HepG2 (cell line): ENCODE results near the gene CD69.
"Not testable (repeated sequence)": the region's sequence is repeated elsewhere in the genome, so short reads cannot be mapped to it uniquely, and the experiment has no call there.

ENCODE experiments used
- GABPB1 ChIP-seq: IDR thresholded peaks from 2 replicates; pipeline ENCODE4 v1.6.1; 2016; ENCODE audit warnings: mild to moderate bottlenecking, missing genetic modification reagents, moderate library complexity, missing compliant biosample characterization
- KDM5B ChIP-seq: sonication (generic); formaldehyde crosslinking; IDR thresholded peaks from 2 replicates; pipeline ENCODE4 v1.4.0; 2020; ENCODE audit warnings: missing genetic modification reagents, mild to moderate bottlenecking, borderline replicate concordance
- POLR2A ChIP-seq, 2 experiments: IDR thresholded peaks; 2 replicates each; pipeline ENCODE4 v1.6.1; 2011; ENCODE audit warnings: low read depth in 2 of 2, low read length in 2 of 2, mild to moderate bottlenecking in 1 of 2, moderate library complexity in 1 of 2; ENCODE audit not compliant: insufficient read depth in 1 of 2
- RARA ChIP-seq: IDR thresholded peaks from 2 replicates; pipeline ENCODE4 v1.6.1; 2016; ENCODE audit warnings: missing genetic modification reagents, missing compliant biosample characterization
- SETDB1 ChIP-seq: sonication (generic); formaldehyde crosslinking; IDR thresholded peaks from 2 replicates; pipeline ENCODE4 v1.5.1; 2020; ENCODE audit warnings: missing genetic modification reagents, mild to moderate bottlenecking, borderline replicate concordance
- SIN3A ChIP-seq: IDR thresholded peaks from 2 replicates; pipeline ENCODE4 v1.6.1; 2011; ENCODE audit warnings: low read depth, mild to moderate bottlenecking, control low read depth, low read length, borderline replicate concordance
- TAF1 ChIP-seq: sonication (generic); formaldehyde crosslinking; IDR thresholded peaks from 2 replicates; pipeline ENCODE4 v1.4.0; 2020; ENCODE audit warnings: missing genetic modification reagents
- U2AF1 ChIP-seq: fragments of 200-400 bp; formaldehyde crosslinking; optimal IDR thresholded peaks from 2 replicates; pipeline ENCODE3; 2017; ENCODE audit warnings: mild to moderate bottlenecking, low read depth, low read length
- ZFP1 ChIP-seq: IDR thresholded peaks from 2 replicates; pipeline ENCODE4 v1.6.1; 2016
- ZNF383 ChIP-seq: sonication (generic); formaldehyde crosslinking; IDR thresholded peaks from 2 replicates; pipeline ENCODE4 v1.4.0; 2020; ENCODE audit warnings: missing genetic modification reagents, mild to moderate bottlenecking, borderline replicate concordance
- ZNF678 ChIP-seq: sonication (generic); formaldehyde crosslinking; IDR thresholded peaks from 2 replicates; pipeline ENCODE4 v1.4.0; 2020; ENCODE audit warnings: mild to moderate bottlenecking, missing genetic modification reagents
- TF ChIP-seq, protein P1 (sequence below): IDR thresholded peaks from 2 replicates; pipeline ENCODE4 v1.6.1; 2012; ENCODE audit warnings: inconsistent platforms
- TF ChIP-seq, protein P2 (sequence below): sonication (generic); formaldehyde crosslinking; IDR thresholded peaks from 2 replicates; pipeline ENCODE4 v1.5.1; 2020; ENCODE audit warnings: missing genetic modification reagents, mild to moderate bottlenecking, borderline replicate concordance
- TF ChIP-seq, protein P3 (sequence below): sonication (generic); formaldehyde crosslinking; IDR thresholded peaks from 2 replicates; pipeline ENCODE4 v1.5.0; 2020; ENCODE audit warnings: mild to moderate bottlenecking, missing genetic modification reagents, moderate library complexity

DNA sequence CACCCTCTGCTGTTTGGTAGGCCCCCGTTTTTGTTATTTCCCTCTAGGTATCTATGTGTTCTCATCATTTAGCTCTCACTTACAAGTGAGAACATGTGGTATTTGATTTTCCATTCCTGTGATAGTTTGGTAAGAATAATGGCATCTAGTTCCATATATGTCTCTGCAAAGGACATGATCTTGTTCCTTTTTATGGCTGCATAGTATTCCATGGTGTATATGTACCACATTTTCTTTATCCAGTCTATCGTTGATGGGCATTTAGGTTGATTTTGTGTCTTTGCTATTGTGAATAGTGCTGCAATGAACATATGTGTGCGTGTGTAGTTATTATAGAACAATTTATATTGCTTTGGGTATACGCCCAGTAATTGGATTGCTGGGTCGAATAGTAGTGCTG is 56.1 kb downstream of the CD69 start:
- TF ChIP-seq SIN3A; GABPB1 (CRISPR knock-in tag); ZNF678 (CRISPR knock-in tag); KDM5B (CRISPR knock-in tag); RARA (CRISPR knock-in tag); SETDB1 (CRISPR knock-in tag); ZFP1 (CRISPR knock-in tag); POLR2A (IDR thresholded peaks at IDR 0.05; ENCODE audit: insufficient read depth in 1 of 2, low read depth in 2 of 2, low read length in 2 of 2); ZNF383 (CRISPR knock-in tag); U2AF1; TAF1 (CRISPR knock-in tag): not testable (repeated sequence)
- TF ChIP-seq, protein P1, sequence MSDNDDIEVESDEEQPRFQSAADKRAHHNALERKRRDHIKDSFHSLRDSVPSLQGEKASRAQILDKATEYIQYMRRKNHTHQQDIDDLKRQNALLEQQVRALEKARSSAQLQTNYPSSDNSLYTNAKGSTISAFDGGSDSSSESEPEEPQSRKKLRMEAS = not testable (repeated sequence)
- TF ChIP-seq, protein P2, sequence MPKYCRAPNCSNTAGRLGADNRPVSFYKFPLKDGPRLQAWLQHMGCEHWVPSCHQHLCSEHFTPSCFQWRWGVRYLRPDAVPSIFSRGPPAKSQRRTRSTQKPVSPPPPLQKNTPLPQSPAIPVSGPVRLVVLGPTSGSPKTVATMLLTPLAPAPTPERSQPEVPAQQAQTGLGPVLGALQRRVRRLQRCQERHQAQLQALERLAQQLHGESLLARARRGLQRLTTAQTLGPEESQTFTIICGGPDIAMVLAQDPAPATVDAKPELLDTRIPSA (CRISPR knock-in tag) = not testable (repeated sequence)
- TF ChIP-seq, protein P3, sequence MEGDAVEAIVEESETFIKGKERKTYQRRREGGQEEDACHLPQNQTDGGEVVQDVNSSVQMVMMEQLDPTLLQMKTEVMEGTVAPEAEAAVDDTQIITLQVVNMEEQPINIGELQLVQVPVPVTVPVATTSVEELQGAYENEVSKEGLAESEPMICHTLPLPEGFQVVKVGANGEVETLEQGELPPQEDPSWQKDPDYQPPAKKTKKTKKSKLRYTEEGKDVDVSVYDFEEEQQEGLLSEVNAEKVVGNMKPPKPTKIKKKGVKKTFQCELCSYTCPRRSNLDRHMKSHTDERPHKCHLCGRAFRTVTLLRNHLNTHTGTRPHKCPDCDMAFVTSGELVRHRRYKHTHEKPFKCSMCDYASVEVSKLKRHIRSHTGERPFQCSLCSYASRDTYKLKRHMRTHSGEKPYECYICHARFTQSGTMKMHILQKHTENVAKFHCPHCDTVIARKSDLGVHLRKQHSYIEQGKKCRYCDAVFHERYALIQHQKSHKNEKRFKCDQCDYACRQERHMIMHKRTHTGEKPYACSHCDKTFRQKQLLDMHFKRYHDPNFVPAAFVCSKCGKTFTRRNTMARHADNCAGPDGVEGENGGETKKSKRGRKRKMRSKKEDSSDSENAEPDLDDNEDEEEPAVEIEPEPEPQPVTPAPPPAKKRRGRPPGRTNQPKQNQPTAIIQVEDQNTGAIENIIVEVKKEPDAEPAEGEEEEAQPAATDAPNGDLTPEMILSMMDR = not testable (repeated sequence)
